ENCODE results near the gene SMG9.

The SMG9 gene

GRCh38 chr19:43707158-43707712, 47.5 kb downstream of the SMG9 start:
- TF ChIP-seq, protein P1, sequence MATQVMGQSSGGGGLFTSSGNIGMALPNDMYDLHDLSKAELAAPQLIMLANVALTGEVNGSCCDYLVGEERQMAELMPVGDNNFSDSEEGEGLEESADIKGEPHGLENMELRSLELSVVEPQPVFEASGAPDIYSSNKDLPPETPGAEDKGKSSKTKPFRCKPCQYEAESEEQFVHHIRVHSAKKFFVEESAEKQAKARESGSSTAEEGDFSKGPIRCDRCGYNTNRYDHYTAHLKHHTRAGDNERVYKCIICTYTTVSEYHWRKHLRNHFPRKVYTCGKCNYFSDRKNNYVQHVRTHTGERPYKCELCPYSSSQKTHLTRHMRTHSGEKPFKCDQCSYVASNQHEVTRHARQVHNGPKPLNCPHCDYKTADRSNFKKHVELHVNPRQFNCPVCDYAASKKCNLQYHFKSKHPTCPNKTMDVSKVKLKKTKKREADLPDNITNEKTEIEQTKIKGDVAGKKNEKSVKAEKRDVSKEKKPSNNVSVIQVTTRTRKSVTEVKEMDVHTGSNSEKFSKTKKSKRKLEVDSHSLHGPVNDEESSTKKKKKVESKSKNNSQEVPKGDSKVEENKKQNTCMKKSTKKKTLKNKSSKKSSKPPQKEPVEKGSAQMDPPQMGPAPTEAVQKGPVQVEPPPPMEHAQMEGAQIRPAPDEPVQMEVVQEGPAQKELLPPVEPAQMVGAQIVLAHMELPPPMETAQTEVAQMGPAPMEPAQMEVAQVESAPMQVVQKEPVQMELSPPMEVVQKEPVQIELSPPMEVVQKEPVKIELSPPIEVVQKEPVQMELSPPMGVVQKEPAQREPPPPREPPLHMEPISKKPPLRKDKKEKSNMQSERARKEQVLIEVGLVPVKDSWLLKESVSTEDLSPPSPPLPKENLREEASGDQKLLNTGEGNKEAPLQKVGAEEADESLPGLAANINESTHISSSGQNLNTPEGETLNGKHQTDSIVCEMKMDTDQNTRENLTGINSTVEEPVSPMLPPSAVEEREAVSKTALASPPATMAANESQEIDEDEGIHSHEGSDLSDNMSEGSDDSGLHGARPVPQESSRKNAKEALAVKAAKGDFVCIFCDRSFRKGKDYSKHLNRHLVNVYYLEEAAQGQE (IDR thresholded peaks at IDR 0.05; ENCODE audit: insufficient read depth in 1 of 2, low read depth in 2 of 2, low read length in 2 of 2): no peak
- no peak for TF ChIP-seq FOXP2 (optimal IDR thresholded peaks at IDR 0.05; ENCODE audit: borderline replicate concordance, extremely low read depth, extremely low read length, insufficient read depth)
- TF ChIP-seq SIN3A (IDR thresholded peaks at IDR 0.05; ENCODE audit: borderline replicate concordance, insufficient read depth, low read length): no peak
- no peak for TF ChIP-seq TAF1 (IDR thresholded peaks at IDR 0.05; ENCODE audit: borderline replicate concordance, insufficient read depth, low read length)
- no peak for TF ChIP-seq POLR2AphosphoS5 (IDR thresholded peaks at IDR 0.05; ENCODE audit: low read depth, low read length)

GRCh38 chr19:43705729-43706128, 49.0 kb downstream of the SMG9 start:
- no peak for TF ChIP-seq TAF1 (IDR thresholded peaks at IDR 0.05; ENCODE audit: borderline replicate concordance, insufficient read depth, low read length)
- TF ChIP-seq, protein P1 (IDR thresholded peaks at IDR 0.05; ENCODE audit: insufficient read depth in 1 of 2, low read depth in 2 of 2, low read length in 2 of 2): no peak
- TF ChIP-seq SIN3A (IDR thresholded peaks at IDR 0.05; ENCODE audit: borderline replicate concordance, insufficient read depth, low read length): no peak
- TF ChIP-seq POLR2AphosphoS5 (IDR thresholded peaks at IDR 0.05; ENCODE audit: low read depth, low read length): no peak
- no peak for TF ChIP-seq FOXP2 (optimal IDR thresholded peaks at IDR 0.05; ENCODE audit: borderline replicate concordance, extremely low read depth, extremely low read length, insufficient read depth)

DNA sequence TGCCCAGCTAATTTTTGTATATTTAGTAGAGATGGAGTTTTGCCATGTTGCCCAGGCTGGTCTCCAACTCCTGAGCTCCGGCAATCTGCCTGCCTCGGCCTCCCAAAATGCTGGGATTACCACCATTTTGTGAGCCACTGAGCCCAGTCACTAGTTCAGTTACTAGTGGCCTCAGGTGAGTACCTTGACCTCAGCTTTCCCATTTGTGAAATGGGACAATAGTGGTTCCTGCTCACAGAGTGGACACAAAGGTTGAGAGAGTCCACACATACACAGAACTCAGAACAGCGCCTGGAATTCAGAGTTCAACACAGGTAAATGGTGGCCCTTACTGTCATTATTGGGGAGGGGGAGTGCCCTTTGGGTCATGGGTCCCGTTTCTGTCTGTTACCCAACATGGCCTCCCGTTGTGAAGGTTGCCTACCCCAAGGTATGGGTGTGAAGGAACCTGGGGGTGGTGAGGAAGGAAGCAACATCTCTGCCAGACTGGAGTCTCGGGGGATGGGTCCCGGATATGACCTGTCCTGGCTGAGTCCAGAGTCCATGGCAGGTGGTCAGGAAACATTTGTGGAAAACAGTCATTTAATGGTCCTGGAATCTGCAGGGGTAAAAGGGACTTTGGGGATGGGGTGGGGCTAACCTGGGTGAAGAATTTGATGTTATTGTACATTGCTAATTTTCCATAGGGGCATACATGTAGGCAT, 50.6 kb downstream of the SMG9 start:
- TF ChIP-seq TAF1 (IDR thresholded peaks at IDR 0.05; ENCODE audit: borderline replicate concordance, insufficient read depth, low read length) (no peak), SIN3A (IDR thresholded peaks at IDR 0.05; ENCODE audit: borderline replicate concordance, insufficient read depth, low read length) (no peak), FOXP2 (optimal IDR thresholded peaks at IDR 0.05; ENCODE audit: borderline replicate concordance, extremely low read depth, extremely low read length, insufficient read depth) (no peak), POLR2AphosphoS5 (IDR thresholded peaks at IDR 0.05; ENCODE audit: low read depth, low read length) (no peak)
- TF ChIP-seq, protein P1 (IDR thresholded peaks at IDR 0.05; ENCODE audit: insufficient read depth in 1 of 2, low read depth in 2 of 2, low read length in 2 of 2): no peak

GRCh38 chr19:43700395-43701000, 54.3 kb downstream of the SMG9 start:
- 0 out of 2 replicates have a peak, but pooled peaks have one; percentile 33 for TF ChIP-seq SIN3A (IDR thresholded peaks at IDR 0.05; ENCODE audit: borderline replicate concordance, insufficient read depth, low read length)
- TF ChIP-seq, protein P1 (IDR thresholded peaks at IDR 0.05; ENCODE audit: insufficient read depth in 1 of 2, low read depth in 2 of 2, low read length in 2 of 2): no peak
- TF ChIP-seq POLR2AphosphoS5 (IDR thresholded peaks at IDR 0.05; ENCODE audit: low read depth, low read length): 0 out of 2 replicates have a peak, but pooled peaks have one; percentile 23
